IPS DF 6.9 (cell line): ENCODE data around the gene CEACAM16.
"Not testable (repeated sequence)": the region's sequence is repeated elsewhere in the genome, so short reads cannot be mapped to it uniquely, and the experiment has no call there.

Experiments
- DNase-seq: peaks from one replicate; pipeline ENCODE4 v3.0.0-alpha.2; 2013; ENCODE audit warnings: low read depth, low spot score
- H3K27ac ChIP-seq: one replicate; pipeline ENCODE4 v1.5.1; 2013; ENCODE audit warnings: low read length, control low read depth
- H3K27me3 ChIP-seq: 2 replicates; pipeline ENCODE4 v1.6.1; 2013; ENCODE audit warnings: mild to moderate bottlenecking, low read length; ENCODE audit not compliant: control insufficient read depth, insufficient read depth
- H3K36me3 ChIP-seq: 2 replicates; pipeline ENCODE4 v1.6.1; 2013; ENCODE audit warnings: low read length; ENCODE audit not compliant: control insufficient read depth, insufficient read depth
- H3K4me1 ChIP-seq: 2 replicates; pipeline ENCODE4 v1.6.1; 2013; ENCODE audit warnings: low read length; ENCODE audit not compliant: control insufficient read depth, insufficient read depth
- H3K4me3 ChIP-seq: 2 replicates; pipeline ENCODE4 v1.5.1; 2013; ENCODE audit warnings: mild to moderate bottlenecking, low read length
- H3K9me3 ChIP-seq: 2 replicates; pipeline ENCODE4 v1.6.1; 2013; ENCODE audit warnings: low read length, inconsistent platforms; ENCODE audit not compliant: control insufficient read depth, insufficient read depth
- WGBS: extraction: QIAGEN DNeasy Blood & Tissue Kit; methylation state at CpG from one replicate; pipeline ENCODE4 v1.1.7; 2013; ENCODE audit warnings: mixed read lengths, missing lambda C conversion rate; ENCODE audit not compliant: insufficient read length, insufficient coverage; 5-methylcytosine and 5-hydroxymethylcytosine counted together

Gene CEACAM16

DNA sequence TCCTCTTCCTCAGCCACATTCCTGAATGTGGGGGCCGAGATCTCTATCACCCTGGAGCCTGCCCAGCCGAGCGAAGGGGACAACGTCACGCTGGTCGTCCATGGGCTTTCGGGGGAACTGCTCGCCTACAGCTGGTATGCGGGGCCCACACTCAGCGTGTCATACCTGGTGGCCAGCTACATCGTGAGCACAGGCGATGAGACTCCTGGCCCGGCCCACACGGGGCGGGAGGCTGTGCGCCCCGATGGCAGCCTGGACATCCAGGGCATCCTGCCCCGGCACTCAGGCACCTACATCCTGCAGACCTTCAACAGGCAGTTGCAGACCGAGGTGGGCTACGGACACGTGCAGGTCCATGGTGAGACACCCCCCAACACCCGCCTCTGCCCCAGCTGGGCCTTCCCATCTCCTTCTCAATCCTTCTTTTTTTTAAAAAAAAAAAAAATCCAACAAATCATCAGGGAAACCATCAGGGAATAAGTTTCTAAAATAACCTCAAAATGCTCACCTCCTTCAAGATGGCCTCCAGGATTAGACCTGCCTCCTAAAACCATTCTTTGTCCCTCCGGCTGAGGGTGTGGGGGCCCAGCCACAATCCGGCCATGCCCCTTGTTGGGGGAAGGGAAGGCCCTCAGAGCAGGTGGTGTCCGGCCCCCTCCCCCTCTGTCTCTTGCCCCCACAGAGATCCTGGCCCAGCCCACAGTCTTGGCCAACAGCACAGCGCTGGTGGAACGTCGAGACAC, 4.6 kb downstream of the CEACAM16 start:
- H3K4me1 ChIP-seq, result peaks cover 4% of the 10 kb centered on the region; the same call in 1 of the 2 replicates
- WGBS, result no CpG with 5 or more reads among the region's 28 CpGs
- H3K27me3 ChIP-seq, result no peaks in the 10 kb centered on the region
- no peak overlapping the region for H3K4me3 ChIP-seq
- no peaks in the 10 kb centered on the region for H3K9me3 ChIP-seq
- DNase-seq, result no peak
- no peaks in the 10 kb centered on the region; the same call in 1 of the 2 replicates for H3K36me3 ChIP-seq
- no peak overlapping the region for H3K27ac ChIP-seq

DNA sequence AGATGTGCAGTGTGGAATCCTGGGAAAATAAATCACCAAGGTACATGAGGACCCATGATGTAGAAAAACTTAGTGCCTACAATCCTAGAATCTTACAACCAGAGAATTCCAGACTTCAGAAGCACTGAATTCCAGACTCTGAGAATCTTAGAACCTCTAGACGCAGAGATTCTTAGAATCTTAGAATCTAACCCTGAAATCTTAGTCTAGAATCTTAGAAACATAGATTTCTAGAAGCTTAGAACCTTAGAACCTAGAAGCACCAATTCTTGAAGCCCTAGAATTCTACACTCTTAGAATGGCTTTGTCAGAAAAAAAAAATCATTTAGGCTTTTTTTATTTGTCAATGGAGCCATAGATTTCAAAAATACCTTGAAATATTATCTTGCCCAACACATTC, 6.0 kb downstream of the CEACAM16 start:
- Histone ChIP-seq H3K27me3 (no peaks in the 10 kb centered on the region), H3K4me3 (no peak overlapping the region), H3K9me3 (no peaks in the 10 kb centered on the region), H3K4me1 (peaks cover 4% of the 10 kb centered on the region; the same call in 1 of the 2 replicates), H3K27ac (no peak overlapping the region), H3K36me3 (no peaks in the 10 kb centered on the region; the same call in 1 of the 2 replicates)
- WGBS, result no CpG with 5 or more reads among the region's 1 CpG
- no peak for DNase-seq

DNA sequence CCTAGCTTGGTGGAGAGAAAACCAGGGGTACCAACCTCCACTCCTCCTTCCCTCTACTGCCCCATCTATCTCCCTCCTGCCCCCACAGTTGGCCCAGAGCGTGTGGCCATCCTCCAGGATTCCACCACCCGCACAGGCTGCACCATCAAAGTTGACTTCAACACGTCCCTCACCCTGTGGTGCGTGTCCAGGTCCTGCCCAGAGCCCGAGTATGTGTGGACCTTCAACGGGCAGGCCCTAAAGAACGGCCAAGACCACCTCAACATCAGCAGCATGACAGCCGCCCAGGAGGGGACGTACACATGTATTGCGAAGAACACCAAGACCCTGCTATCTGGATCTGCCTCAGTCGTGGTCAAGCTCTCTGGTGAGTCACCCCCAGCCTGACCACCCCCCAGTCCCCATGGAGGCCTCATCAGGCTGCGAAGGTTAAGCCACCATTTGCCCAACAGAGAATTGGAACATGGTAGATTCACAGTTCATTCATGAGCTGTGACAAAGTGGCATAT, 6.6 kb downstream of the CEACAM16 start:
- WGBS, result no CpG with 5 or more reads among the region's 12 CpGs

DNA sequence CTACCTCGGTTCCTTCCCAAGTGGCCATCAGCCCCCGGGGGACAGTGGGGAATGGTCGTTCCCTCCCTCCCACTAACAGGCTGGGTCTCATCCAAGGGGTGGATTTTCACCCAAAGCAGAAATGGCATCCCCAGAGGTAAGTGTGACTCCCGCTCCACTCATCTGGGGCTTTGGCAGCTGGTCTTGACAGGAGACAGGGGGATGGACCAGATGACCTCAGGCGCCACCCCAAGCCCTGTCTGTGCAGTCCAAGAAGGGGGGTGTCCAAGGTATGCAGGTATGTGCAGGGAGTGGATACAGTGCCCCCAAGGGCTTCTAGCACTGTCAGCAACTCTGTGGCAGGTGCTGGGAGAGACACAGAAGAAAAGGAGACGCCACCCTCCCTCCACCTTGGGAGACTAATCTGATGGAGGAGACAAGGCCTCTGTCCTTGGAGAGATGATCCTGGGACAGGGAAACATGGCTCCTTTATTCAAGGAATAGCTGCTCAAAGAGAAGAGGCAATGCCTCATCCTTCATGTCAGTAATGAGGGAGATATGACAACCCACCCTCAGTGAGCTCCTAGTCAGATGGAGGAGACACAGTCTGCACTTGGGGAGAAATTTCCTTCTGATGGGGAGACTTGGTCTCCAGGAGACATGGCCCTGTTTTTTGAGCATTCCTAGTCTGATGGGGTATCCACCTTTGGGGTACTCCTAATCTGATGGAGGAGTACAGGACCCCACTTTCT, 7.7 kb downstream of the CEACAM16 start:
- DNase-seq, result no peak
- Histone ChIP-seq H3K4me3 (no peak overlapping the region), H3K9me3 (no peaks in the 10 kb centered on the region), H3K4me1 (peaks cover 4% of the 10 kb centered on the region; the same call in 1 of the 2 replicates), H3K27me3 (no peaks in the 10 kb centered on the region), H3K27ac (no peak overlapping the region), H3K36me3 (no peaks in the 10 kb centered on the region)
- no CpG with 5 or more reads among the region's 6 CpGs for WGBS

More for the DNA sequence above, 6.6 kb downstream of the CEACAM16 start:
- peaks cover 4% of the 10 kb centered on the region; the same call in 1 of the 2 replicates for H3K4me1 ChIP-seq
- H3K9me3 ChIP-seq, result no peaks in the 10 kb centered on the region
- no peaks in the 10 kb centered on the region for H3K27me3 ChIP-seq
- no peak for DNase-seq
- no peak overlapping the region for H3K27ac ChIP-seq
- no peaks in the 10 kb centered on the region; the same call in 1 of the 2 replicates for H3K36me3 ChIP-seq
- no peak overlapping the region for H3K4me3 ChIP-seq

DNA sequence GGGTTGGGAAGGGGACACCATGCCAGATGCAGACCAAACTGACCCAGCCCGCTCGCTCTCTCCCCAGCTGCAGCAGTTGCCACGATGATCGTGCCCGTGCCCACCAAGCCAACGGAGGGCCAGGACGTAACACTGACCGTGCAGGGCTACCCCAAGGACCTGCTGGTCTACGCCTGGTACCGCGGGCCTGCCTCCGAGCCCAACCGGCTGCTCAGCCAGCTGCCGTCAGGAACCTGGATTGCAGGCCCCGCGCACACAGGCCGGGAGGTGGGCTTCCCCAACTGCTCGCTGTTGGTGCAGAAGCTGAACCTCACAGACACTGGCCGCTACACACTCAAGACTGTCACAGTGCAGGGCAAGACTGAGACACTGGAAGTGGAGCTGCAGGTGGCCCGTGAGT, 8.8 kb downstream of the CEACAM16 start:
- DNase-seq, result no peak
- H3K36me3 ChIP-seq, result no peaks in the 10 kb centered on the region
- H3K4me1 ChIP-seq, result peaks cover 4% of the 10 kb centered on the region; the same call in 1 of the 2 replicates
- WGBS, result no CpG with 5 or more reads among the region's 20 CpGs
- H3K4me3 ChIP-seq, result no peak overlapping the region
- H3K9me3 ChIP-seq, result no peaks in the 10 kb centered on the region
- no peak overlapping the region for H3K27ac ChIP-seq
- H3K27me3 ChIP-seq, result no peaks in the 10 kb centered on the region

DNA sequence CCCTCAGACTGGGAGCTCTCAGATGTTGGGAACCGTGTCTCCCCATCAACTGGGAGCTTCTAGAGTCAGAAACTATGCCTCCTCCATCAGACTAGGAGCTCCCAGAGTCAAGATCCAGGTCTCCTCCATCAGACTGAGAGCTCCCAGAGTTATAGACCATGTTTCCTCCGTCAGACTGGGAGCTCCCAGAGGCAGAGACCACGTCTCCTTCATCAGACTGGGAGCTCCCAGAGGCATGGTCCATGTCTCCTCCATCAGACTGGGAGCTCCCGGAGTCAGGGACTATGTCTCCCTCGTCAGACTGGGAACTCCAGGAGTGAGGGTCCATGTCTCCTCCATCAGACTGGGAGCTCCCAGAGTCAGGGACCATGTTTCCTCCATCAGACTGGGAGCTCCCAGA, 10.0 kb downstream of the CEACAM16 start:
- peaks cover under 1% of the 10 kb centered on the region; the same call in 1 of the 2 replicates for H3K4me1 ChIP-seq
- H3K27ac ChIP-seq, result no peak overlapping the region
- no peaks in the 10 kb centered on the region for H3K36me3 ChIP-seq
- no CpG with 5 or more reads among the region's 5 CpGs for WGBS
- no peak overlapping the region for H3K4me3 ChIP-seq
- no peaks in the 10 kb centered on the region for H3K9me3 ChIP-seq
- H3K27me3 ChIP-seq, result no peaks in the 10 kb centered on the region
- no peak for DNase-seq

DNA sequence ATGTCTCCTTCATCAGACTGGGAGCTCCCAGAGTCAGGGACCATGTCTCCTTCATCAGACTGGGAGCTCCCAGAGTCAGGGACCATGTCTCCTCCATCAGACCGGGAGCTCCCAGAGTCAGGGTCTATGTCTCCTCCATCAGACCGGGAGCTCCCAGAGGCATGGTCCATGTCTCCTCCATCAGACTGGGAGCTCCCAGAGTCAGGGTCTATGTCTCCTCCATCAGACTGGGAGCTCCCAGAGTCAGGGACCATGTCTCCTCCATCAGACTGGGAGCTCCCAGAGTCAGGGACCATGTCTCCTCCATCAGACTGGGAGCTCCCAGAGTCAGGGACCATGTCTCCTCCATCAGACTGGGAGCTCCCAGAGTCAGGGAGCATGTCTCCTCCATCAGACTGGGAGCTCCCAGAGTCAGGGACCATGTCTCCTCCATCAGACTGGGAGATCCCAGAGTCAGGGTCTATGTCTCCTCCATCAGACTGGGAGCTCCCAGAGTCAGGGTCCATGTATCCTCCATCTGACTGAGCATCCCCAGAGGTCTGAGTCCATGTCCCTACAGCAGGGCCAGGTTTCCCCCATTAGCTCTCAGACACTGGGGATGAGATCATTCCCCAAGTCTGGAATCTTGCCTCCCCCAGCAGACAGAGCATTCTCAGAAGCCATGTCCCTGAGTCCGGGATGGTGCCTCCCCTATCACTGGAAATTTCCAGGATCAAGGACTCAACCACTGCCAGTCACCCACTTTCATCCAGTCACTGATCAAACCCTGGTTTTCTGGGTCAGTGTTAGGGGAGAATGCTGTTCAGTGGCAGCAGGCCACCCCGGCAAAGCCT, 10.7 kb downstream of the CEACAM16 start:
- not testable (repeated sequence) for H3K4me1 ChIP-seq, H3K9me3 ChIP-seq, H3K4me3 ChIP-seq, DNase-seq, H3K27ac ChIP-seq, H3K36me3 ChIP-seq, H3K27me3 ChIP-seq
- no CpG with 5 or more reads among the region's 4 CpGs for whole genome bisulfite sequencing

DNA sequence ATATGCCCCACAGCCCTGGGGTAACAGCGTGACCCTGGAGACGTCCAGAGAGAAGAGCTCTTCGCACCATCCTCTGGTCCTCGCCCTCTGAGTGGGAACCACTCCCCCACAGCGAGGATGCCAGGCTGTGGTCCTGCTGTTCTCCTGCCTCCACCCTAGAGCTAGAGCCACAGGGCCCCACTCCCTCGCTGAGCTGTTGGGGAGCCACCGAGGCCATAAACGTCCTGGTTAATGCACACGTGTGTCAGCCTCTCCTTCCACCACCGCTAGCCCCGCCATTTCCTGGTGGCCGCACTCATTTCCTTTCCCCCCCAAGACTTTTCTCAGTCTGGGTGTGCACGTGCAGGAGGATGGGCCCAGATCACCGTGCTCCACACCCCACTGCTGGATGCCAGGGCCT, 11.5 kb downstream of the CEACAM16 start:
- Histone ChIP-seq H3K36me3 (no peaks in the 10 kb centered on the region), H3K27ac (no peak overlapping the region), H3K4me1 (no peaks in the 10 kb centered on the region), H3K4me3 (no peak overlapping the region), H3K9me3 (no peaks in the 10 kb centered on the region), H3K27me3 (no peaks in the 10 kb centered on the region)
- whole genome bisulfite sequencing, result no CpG with 5 or more reads among the region's 14 CpGs
- no peak for DNase-seq

DNA sequence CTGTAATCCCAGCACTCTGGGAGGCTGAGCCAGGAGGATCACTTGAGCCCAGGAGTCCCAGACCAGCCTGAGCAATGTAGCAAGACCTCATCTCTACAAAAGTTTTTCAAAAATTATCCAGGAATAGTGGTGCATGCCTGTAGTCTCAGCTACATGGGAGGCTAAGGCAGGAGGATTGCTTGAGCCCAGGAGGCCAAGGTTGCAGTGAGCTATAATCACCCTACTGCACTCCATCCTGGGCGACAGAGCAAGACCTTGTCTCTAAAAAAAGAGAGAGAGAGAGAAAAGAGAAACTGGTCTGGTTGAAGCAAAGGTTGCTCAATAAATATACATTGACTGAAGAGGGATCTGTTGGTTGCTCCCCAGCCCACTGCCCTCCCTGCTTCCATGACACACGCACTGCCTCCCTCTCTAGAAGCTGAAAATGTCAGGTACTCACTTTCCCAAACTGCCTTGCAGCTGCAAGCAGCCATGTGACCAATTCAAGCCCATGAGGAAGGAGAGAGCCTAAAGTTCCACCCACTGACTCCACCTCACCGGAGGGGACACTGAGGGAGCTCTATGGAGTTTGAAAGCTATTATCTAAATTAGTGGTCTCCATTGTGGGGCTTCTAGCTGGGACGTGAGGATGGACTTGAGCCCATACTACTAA, 14.0 kb downstream of the CEACAM16 start:
- H3K27ac ChIP-seq, result no peak overlapping the region
- H3K27me3 ChIP-seq, result no peaks in the 10 kb centered on the region
- no peaks in the 10 kb centered on the region for H3K4me1 ChIP-seq
- no peaks in the 10 kb centered on the region for H3K36me3 ChIP-seq
- H3K9me3 ChIP-seq, result no peaks in the 10 kb centered on the region
- no CpG with 5 or more reads among the region's 4 CpGs for WGBS
- no peak for DNase-seq
- H3K4me3 ChIP-seq, result no peak overlapping the region
